Nephron progenitor cell (in vitro differentiated cells): ENCODE measurements around the gene BICD1.

Experiments used
- DNase-seq: peaks from one replicate; pipeline ENCODE4 v3.0.0; 2021
- H3K27ac Mint-ChIP-seq: 2 replicates; pipeline ENCODE4 v1.8.0; 2021; ENCODE audit warnings: mild to moderate bottlenecking, moderate library complexity, mixed read lengths
- H3K27me3 Mint-ChIP-seq: 2 replicates; pipeline ENCODE4 v1.8.0; 2021; ENCODE audit warnings: mild to moderate bottlenecking, low read depth, mixed read lengths; ENCODE audit not compliant: poor library complexity
- H3K36me3 Mint-ChIP-seq: 2 replicates; pipeline ENCODE4 v1.8.0; 2021; ENCODE audit warnings: low read depth, mixed read lengths
- H3K4me1 Mint-ChIP-seq: 2 replicates; pipeline ENCODE4 v1.8.0; 2021; ENCODE audit warnings: mixed read lengths
- H3K4me3 Mint-ChIP-seq: 2 replicates; pipeline ENCODE4 v1.8.0; 2021; ENCODE audit warnings: mild to moderate bottlenecking, moderate library complexity, mixed read lengths
- H3K9me3 Mint-ChIP-seq: 2 replicates; pipeline ENCODE4 v1.8.0; 2021; ENCODE audit warnings: mild to moderate bottlenecking, moderate library complexity, mixed read lengths
- TF ChIP-seq, protein P1 (sequence below): fragments of 200-600 bp; sonication (generic); IDR thresholded peaks from 2 replicates; pipeline ENCODE4 v1.5.0; 2021; ENCODE audit warnings: antibody characterized with exemption

BICD1 gene

DNA sequence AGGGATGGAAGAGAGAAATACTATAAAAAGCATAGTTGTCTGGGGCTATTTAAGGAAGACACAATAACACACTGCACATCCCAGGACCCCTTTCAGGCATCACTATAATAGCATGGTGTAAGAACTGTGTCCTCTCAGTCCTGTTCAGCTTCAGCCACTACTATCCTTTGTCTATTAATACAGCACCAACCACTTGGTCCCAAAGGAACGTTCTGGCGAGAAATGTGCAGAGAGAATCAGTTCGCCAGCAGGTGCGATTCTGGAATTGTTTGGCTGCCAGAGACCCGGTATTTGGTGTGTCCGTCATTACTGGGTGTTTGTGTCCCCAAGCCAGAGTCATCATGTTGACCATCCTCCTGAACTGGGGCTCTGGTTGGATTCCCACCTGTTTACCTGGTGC lies 52.7 kb downstream of the BICD1 start:
- TF ChIP-seq, protein P1, sequence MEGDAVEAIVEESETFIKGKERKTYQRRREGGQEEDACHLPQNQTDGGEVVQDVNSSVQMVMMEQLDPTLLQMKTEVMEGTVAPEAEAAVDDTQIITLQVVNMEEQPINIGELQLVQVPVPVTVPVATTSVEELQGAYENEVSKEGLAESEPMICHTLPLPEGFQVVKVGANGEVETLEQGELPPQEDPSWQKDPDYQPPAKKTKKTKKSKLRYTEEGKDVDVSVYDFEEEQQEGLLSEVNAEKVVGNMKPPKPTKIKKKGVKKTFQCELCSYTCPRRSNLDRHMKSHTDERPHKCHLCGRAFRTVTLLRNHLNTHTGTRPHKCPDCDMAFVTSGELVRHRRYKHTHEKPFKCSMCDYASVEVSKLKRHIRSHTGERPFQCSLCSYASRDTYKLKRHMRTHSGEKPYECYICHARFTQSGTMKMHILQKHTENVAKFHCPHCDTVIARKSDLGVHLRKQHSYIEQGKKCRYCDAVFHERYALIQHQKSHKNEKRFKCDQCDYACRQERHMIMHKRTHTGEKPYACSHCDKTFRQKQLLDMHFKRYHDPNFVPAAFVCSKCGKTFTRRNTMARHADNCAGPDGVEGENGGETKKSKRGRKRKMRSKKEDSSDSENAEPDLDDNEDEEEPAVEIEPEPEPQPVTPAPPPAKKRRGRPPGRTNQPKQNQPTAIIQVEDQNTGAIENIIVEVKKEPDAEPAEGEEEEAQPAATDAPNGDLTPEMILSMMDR: no peak
- peaks cover 1% of the 10 kb centered on the region for H3K9me3 Mint-ChIP-seq
- H3K4me3 Mint-ChIP-seq: no peak overlapping the region
- H3K27me3 Mint-ChIP-seq: no peaks in the 10 kb centered on the region
- peak overlapping the region; percentile 47 for H3K27ac Mint-ChIP-seq
- peaks cover 23% of the 10 kb centered on the region for H3K36me3 Mint-ChIP-seq
- DNase-seq: no peak
- peaks cover 24% of the 10 kb centered on the region for H3K4me1 Mint-ChIP-seq

DNA sequence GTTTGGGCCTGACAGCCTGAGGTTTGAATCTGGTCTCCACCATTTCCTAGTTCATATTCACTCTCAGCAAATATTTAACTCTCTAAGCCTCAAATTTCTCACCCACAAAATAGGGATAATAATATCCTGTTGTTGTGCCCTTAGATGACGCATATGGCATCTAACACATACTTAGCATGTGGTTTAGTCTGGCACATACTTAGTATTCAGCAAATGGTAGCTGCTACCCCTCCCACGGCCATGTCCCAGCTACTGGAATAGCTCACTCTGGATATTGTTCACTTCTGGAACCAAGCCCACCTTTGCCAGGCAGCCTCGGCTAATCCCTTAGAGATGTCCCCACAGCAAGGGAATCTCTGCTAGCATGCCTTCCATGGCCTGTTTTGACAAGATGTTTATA lies 53.3 kb downstream of the BICD1 start:
- Mint-ChIP-seq H3K27me3 (no peaks in the 10 kb centered on the region), H3K36me3 (peaks cover 29% of the 10 kb centered on the region), H3K9me3 (peaks cover 6% of the 10 kb centered on the region), H3K27ac (no peak overlapping the region), H3K4me3 (no peak overlapping the region), H3K4me1 (peaks cover 25% of the 10 kb centered on the region)
- no peak for DNase-seq
- TF ChIP-seq, protein P1: no peak

DNA sequence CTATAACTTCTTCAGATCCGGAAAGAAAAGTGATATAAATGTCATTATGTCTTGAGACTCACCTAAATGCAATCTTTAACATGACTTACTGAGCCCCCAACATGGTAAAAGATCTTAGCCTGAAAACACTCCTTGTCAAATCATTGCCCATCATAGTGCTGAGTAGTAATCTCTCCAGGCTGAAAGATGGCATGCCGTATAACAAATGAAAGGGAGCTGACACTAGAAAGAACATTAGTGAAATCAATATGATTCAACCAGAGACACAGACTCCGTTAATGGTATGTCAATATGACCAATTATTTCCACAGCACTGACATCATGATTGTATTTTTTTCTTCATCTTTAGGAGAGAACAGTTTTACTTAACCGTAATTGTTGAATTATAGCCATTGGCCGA lies 54.4 kb downstream of the BICD1 start:
- no peak for DNase-seq
- H3K36me3 Mint-ChIP-seq: peaks cover 38% of the 10 kb centered on the region
- H3K27ac Mint-ChIP-seq: no peak overlapping the region
- no peaks in the 10 kb centered on the region for H3K27me3 Mint-ChIP-seq
- H3K4me3 Mint-ChIP-seq: no peak overlapping the region
- TF ChIP-seq, protein P1: no peak
- peaks cover 14% of the 10 kb centered on the region for H3K9me3 Mint-ChIP-seq
- H3K4me1 Mint-ChIP-seq: peaks cover 16% of the 10 kb centered on the region

DNA sequence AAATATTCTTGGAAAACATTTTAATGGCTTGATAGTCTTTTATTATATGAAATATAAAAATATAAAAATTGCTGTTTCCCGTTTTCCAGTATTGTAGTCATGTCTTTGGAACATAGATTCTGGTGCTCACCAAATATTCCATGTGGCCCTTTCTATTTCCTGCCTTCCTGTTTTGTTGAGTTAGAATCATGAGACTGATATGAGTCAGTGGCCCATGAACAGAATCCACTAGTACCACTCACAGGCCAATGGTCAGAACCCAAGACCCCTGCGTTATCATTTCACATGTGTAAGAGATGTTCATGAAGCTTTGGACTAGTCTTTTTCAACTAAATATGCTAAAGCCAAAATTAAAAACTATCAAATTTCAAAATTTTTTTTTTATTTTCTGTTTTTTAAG lies 56.9 kb downstream of the BICD1 start:
- Mint-ChIP-seq H3K4me1 (peaks cover 8% of the 10 kb centered on the region), H3K27ac (no peak overlapping the region), H3K9me3 (peaks cover 14% of the 10 kb centered on the region), H3K36me3 (peaks cover 48% of the 10 kb centered on the region), H3K27me3 (no peaks in the 10 kb centered on the region), H3K4me3 (no peak overlapping the region)
- no peak for DNase-seq
- TF ChIP-seq, protein P1: no peak

DNA sequence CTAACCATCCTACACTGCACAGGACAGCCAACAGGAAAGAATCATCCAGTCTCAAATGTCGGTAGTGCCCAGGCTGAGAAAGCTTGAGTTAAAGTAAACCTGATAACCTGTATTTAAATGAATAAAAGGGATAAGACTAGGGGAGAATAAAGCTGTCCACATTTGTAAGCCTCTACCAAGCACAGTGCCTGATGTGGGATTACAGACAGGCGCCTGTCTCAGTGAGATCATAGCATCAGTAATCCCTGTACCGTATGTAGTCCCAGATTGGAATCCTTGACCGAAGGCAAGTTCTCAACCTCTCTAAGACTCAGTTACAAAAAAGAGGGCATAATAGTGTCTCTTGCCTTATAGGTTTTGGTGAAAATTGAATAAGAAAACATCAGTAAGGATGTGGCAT lies 59.9 kb downstream of the BICD1 start:
- H3K9me3 Mint-ChIP-seq: peaks cover 14% of the 10 kb centered on the region
- H3K4me1 Mint-ChIP-seq: peaks cover 7% of the 10 kb centered on the region
- no peak overlapping the region for H3K4me3 Mint-ChIP-seq
- TF ChIP-seq, protein P1: no peak
- H3K36me3 Mint-ChIP-seq: peaks cover 39% of the 10 kb centered on the region
- no peaks in the 10 kb centered on the region for H3K27me3 Mint-ChIP-seq
- H3K27ac Mint-ChIP-seq: no peak overlapping the region
- DNase-seq: no peak

DNA sequence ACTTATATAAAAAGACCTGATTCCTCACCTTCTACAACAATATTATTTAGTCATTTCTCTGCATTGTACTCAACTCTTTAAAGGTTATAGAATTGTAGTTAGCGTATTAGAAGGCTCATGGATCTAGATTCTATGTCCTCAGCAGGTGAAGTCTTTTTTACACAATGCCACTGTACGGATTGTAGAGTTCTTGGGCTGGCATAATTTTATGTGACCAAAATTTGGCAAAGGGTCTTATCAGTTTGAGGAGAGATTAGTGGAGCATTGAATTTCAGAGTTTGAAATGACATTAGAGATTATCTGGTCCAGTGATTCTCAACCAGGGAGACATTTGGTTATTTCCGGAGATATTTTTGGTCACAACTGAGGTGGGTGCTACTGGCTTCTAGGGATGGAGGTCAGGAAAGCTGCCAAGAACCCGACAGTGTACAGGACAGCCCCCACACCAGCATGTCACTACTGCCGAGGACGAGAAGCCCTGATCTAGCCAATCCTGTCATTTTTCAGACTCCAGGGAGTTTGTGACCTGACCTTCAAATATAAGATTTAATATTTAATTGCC lies 63.9 kb downstream of the BICD1 start:
- TF ChIP-seq, protein P1: no peak
- Mint-ChIP-seq H3K4me3 (no peak overlapping the region), H3K36me3 (peaks cover 24% of the 10 kb centered on the region), H3K9me3 (peaks cover 3% of the 10 kb centered on the region), H3K4me1 (no peaks in the 10 kb centered on the region), H3K27ac (peak overlapping the region; percentile 41), H3K27me3 (no peaks in the 10 kb centered on the region)
- no peak for DNase-seq
